Limb (tissue), 2 donors: ENCODE results near the gene CUX1.
A peak's percentile ranks its signal among the peaks of the same experiment; 100 is the strongest.

ENCODE experiments used
- DNase-seq, 2 donors: peaks; one replicate each; pipeline ENCODE4 v3.0.0-alpha.2; 2016; ENCODE audit errors: extremely low spot score in 2 of 2

Gene CUX1

DNA sequence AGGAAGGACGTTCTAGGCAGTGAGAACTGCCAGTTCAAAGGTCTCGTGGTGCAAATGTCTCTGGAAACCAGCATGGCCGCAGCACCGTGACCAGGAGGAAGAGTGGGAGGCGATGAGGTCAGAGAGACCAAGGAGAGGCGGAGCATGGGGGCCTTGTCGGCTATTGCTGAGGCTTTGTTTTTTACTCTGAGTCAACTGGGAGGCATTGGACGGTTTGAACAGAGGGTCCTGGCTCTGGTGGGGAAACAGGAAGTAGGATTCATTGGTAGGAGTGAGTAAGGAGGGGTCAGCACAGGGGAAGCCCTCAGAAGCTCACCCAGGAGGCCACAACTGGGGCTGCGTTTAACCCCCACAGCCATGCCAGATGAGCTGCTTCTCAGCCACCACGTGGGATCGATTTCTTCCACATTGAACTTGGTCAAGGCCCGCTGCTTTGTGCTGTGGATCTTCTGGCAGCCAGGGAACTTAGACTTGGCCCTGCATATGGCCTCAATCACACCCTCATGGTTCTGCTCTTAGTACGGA lies 447.0 kb downstream of the CUX1 start:
- no peak for DNase-seq

DNA sequence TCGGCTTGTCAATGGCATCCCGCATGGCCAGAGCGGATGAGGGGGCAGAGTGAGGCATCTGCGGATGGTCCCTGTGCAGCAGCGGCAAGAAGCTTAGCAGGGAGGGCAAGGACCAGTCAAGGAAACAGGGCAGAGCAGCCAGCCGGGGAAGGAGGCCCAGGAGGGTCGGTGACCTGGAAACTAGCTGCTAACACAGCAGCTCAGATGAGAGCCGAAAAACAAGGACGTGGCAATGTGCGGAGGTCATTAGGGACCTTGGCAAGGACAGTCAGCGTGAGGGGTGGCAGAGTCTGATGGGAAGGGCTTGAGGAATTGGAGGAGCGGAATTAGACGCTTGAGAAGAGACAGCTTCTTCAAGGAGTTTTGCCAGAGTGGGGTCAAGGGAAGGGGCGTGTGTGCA lies 449.1 kb downstream of the CUX1 start:
- DNase-seq, result no peak

DNA sequence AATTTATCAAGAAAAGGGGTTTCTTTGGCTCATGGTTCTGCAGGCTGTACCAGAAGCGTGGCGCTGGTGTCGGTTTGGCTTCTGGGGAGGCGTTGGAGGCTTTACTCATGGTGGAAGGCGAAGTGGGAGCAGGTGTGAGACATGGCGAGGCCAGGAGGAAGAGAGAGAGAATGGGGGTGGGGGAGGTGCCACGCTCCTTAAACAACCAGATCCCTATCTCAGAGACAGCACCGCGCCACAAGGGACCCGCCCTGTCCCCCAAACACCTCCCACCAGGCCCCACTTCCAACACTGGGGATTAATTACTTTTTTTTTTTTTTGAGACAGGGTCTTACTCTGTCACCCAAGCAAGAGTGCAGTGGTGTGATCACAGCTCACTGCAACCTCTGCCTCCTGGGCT lies 451.2 kb downstream of the CUX1 start:
- DNase-seq, result no peak

DNA sequence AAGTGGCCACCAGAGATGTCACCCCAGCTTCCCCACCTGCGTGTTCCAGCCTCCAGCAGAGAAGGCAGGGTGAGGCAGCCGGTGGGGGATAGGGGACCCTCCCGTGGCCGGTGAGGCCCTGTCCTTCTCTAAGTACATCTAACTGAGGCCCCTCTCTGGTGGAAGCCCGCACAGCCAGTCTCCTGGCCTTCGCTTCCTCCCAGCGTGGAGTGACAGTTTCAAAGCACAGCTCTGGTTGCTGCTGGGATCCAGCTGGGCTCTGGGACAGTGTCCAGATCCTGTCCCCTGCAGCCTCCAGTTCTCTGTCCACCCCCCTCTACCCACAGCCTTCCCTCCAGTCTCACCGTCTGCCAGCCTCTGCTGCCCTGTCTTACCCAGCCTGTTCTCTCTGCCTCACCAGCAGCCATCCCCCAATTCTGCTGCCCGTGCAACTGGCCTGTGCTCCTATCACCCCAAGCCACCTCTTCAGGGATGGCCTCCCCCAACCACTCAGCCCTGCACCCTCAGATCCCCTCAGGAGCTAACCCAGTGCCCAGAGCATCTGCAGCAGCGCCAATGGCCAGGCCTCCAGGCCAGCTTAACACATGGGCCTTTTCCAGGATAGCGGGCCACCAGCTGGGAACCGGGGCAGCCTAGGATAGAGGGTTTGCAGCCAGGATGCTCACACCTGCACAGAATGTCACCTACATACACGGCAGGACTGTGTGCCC lies 452.9 kb downstream of the CUX1 start:
- DNase-seq, result peak in 1 of 2 donors; percentile 31

DNA sequence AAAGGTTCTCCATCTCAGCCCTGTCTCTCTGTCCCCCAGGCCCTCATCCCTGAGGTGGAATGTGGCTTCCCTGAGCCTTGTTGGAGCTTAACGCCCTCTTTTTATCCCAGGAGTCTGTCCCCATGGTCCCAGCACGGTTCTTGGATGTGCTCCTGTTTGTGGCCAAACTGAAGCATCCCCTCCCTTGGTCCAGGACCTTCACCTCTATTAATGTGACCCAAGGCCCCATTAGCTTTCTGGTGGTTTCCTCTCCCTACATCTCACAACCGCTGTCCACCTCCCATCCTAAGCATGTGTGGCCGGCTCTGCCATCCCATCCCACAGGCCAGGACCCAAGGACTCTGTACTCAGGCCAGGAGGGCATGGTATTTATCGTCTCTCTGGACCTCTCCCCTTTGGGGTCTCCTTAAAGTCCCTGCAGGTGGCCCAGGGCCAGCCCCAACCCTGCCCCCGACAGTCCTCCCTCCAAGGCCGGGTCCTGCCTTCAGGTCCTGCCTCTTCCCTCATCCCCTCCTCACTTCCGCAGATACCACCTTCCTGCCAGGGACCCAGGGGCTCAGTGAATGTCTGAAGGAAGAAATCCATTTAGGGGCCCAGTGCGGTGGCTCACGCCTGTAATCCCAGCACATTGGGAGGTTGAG lies 453.9 kb downstream of the CUX1 start:
- no peak for DNase-seq

DNA sequence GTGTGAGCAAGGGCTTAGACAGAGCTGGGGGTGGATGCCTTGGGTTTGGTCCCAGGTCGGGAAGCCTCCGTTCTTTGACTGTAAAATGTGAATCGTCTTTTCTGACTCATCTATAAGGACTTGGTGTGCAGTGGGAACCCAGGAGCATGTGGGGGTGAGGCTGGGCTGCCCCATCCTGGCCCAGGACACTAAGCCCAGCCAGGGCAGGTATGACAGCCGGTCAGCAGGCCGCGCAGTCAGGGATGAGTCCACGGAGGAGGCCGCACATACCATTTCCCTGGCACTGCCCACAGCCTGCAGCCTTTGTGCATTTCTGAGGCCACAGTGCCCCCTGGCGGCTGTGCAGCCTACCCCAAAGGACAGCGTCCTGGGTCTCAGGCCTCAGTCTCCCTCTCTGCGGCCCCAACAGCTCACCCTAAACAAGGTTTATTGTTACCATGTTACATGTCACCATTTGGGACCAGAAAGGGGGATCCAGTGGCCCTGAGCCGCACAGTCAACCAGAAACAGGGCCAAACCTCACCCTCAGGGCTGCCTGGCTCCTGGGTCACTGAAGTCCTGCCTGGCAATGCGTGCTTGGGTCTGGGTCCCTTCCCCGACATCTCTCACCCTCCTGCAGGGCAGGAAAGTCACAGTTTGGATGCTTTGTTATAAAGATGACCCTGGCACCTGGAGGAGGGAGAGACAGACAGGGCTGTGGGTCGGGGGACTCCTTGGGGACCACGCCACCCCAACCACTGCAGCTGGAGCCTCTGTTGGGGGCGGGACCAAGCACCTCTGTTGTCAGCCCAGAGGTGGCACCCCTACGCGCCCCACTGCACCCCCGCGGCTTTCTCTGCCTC lies 454.9 kb downstream of the CUX1 start:
- peak; percentile 52 to 87 for DNase-seq

DNA sequence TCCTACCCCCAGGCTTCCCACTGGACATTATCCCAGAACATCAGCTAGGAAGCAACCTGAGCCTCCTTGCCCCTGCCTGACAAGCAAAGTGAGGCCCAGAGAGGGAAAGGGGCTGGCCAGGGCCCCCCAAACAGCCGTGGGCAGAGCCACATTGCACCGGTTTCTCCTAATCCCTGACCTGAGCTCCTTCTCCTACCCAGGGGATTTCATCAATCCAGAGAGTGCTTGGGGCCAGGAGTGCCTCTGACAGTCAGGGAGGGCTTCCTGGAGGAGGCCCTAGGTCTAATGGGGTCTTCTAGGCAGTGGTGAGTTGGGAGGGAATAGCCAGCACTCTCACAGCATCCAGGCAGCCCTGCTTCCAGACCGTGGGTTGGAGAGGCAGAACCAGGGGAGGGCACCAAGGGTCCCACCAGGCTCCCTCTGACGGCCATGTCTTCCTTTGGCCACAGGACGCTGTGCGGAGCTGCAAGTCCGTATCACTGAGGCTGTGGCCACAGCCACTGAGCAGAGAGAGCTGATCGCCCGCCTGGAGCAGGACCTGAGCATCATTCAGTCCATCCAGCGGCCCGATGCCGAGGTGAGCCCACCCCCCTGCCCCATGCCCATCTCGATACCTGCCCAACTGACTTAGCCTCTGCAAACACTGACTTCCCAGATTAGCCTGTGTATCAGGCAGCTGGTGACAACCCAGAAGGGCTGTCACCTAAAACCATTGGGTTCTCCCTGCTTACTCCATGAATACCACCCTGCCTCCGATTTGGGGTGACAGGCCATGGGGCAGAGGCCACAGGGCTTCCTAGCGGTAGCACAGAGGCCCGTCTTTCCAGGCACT lies 455.7 kb downstream of the CUX1 start:
- DNase-seq, result no peak

DNA sequence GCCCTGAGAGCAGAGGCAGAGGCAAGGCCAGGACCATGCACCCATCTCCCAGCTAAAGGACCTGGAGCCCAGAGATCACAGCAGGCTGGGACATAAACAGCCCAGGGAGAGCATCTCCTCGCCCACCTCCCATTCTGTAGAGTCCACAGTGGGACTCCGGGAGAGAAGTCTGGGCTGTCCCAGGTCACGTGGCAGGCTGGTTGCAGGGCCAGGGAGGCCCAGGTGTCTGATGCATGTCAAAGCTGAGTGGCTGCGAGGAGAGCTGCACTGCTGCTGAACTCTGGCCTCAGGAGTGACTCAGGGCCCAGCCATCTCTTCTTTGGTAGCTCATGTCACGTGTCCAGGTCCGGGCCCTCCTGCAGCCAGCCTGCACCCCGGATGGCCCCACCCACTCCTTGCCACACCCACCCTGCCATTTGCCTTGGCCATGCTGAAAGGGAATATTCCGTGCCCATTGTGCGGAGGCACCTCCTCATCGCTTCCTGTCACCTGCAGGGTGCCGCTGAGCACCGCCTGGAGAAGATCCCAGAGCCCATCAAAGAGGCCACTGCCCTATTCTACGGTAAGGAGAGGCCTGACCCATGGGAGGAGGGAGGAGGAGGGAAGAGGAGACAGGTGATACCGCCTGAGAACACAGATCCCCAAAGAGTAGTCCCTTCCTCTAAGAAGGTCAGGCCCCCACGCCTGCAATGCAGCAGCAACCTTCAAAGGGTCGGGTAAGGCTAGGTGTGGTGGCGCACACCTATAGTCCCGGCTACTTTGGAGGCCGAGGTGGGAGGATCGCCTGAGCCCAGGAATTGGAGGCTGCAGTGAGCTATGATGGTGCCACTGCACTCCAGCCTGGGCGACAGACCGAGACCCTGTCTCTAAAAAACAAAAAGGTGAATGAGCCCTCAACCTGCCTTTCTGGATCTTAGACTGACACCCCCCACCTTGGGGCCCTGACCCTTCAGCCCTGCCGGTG lies 456.6 kb downstream of the CUX1 start:
- DNase-seq, result no peak

DNA sequence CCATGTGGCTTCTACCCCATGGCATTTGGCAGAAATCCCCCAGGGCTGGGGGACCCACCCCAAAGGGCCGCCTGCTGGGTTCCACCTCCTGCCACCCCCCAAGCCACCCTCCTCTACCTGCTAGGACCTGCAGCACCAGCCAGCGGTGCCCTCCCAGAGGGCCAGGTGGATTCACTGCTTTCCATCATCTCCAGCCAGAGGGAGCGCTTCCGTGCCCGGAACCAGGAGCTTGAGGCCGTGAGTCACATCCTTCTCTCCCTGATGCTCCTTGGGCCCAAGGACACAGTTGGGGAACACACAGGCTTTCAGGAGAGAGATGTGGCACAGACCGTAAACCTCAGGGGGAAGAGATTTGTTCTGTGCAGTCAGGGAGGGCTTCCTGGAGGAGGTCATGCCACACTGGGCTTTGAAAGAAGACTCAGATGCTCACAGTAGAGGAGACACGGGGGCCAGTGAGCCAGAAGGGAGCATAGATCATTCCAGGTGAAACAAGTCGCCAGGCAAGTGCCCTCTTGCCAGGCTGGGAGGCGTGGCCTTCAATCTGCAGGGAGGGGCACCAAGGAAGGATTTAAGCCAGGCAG lies 457.8 kb downstream of the CUX1 start:
- no peak for DNase-seq

DNA sequence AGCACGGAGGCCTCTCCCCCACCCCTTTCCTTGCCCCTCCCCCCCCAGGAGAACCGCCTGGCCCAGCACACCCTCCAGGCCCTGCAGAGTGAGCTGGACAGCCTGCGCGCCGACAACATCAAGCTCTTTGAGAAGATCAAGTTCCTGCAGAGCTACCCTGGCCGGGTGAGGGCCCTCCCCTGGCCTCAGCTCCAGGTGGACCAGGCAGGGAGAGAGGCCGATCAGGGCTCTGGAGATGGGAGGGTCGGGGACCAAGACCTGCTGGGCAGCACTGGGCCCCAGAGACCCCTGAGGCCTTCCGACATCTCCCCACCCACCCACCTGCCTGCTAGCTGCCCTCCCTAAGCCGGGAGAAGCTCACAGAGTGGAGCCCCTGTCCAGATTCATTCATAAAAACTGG lies 460.5 kb downstream of the CUX1 start:
- no peak for DNase-seq

DNA sequence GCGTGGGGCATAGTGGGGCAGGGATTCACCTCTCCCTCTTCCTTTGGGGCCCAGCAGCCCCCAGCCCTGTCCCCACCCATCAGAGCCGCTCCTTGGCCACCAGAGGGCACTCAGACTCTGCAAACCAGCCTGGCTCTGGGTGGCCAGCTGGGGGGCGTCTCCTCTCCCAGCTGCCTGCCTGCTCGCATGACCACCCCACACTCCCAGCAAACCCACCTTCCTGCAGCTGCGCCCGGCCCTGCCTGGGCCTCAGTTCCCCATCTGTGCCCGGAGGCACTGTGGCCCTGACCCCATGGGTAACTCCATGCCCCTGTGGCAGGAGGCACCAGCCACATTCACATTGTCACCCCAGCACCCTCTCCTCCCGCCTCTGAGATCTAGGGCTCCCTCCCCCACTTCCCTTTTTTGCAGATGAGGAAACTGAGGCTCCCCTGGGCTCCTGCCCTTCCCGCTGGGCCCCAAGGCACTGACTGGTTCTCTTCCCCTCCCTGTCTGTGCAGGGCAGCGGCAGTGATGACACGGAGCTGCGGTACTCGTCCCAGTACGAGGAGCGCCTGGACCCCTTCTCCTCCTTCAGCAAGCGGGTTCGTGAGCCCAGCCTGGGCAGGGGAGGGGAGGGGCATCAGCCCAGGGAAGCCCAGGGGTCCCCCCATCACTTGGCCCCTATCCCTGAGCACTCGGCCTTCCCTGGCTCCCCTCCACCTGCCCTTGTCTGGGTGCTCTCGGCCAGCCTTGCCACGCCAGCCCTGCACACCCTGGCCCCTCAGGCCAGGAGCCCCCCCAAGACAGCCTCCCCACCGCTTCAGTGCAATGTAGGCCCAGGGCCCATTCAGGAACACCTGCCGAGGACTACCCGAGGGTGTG lies 462.3 kb downstream of the CUX1 start:
- peak; percentile 65 to 85 for DNase-seq

DNA sequence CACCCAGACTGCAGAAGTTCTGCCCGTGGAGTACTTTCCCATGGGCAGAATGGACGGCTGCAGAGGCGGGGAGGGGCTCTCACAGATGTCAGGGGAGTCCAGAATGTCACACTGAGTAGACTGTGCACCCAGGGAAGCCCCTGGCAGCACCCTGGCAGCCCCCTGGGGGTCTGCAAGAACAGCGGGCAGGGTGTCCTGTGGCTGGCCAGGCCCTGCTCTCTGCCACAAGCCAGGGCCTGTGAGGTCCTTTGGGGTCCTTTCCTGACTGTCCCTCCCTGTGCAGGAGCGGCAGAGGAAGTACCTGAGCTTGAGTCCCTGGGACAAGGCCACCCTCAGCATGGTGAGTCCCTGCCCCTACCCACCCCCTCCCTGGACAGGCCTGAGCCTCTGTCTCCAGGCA lies 463.1 kb downstream of the CUX1 start:
- DNase-seq, result peak in 1 of 2 donors; percentile 29

DNA sequence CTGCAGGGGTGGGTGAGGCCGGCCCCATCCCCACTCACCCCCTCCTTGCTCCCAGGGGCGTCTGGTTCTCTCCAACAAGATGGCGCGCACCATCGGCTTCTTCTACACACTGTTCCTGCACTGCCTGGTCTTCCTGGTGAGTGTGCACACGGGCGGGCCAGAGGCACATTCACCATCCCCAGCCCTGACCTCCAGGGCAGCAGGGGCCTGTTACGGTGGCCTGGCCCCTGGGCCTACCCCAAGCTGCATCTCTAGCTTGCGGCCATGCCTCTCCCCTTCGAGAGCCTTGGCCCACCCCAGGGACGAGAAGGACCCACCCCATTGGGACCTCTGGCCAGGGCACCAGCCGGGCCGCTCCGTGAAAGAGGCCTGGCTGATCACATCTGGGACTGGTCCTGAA lies 464.4 kb downstream of the CUX1 start:
- DNase-seq, result peak in 1 of 2 donors; percentile 29

DNA sequence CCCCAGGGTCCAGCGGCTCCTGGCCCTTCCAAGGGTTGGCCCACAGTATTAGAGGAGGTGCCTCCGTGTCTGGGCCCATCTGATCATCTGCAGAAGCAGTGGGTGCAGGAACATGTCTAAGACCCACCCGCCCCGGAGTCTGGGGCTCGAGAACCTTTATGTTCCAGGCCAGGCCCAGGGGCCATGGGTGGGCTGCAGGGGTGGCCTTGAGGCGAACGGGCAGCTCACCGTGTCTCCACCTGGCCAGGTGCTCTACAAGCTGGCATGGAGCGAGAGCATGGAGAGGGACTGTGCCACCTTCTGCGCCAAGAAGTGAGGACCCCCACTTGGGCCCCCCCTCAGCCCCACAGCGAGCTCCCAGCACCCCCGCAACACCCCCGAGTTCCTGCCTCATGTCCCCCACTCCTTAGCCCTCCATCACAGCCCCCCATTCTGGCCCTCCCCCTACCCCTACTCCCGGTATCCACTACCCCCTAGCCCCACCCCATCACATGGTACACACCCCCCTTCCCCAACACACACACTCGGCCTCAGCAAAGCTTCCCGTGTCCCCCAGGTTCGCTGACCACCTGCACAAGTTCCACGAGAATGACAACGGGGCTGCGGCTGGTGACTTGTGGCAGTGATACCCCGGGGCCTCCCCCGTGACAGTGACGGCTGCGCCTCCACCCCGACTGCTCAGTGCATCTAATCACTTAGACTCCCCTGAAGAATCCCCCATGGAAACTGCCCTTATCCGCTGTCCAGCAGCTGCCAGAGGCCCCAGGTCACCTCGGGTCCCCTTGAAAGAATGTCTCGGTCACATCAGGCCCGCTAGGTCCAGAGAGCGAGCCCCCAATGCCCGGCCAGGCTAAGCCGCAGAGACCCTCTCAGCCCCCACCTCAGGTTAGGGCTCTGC lies 465.3 kb downstream of the CUX1 start:
- peak in 1 of 2 donors; percentile 27 for DNase-seq

DNA sequence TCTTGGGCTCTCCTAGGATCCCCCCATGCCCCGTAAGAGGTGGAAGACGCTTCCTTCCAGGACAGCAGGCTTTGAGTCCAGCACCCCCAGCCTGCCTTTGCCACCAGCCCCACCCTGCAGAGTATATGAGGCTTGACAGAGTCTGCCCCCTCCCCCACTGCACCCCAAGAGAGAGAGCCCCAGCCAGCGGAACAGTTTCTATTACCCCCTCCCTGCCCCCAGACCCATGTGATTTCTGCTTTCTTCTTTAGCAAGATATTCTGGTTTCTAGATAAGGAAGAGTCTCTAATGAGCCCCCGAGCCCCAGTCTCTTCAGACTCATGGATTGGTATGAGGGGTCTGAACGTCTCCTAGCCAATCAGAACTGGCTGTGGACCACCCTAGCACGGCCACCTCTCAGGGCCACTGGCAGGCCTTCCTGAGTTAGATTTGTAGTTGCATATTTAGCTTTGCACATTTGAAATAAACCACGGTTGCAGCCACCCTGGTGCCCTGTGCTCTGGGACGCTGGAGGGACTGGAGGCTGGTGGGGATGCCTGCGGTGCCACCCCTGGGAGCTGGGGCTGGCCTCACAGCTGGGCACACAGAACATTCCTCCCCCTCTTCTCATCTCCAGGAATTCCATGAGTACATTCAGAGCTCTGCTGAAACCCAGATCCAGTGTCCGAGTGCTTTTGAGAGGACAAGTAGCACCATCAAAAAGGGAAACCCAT lies 466.2 kb downstream of the CUX1 start:
- DNase-seq, result peak in 1 of 2 donors; percentile 26

DNA sequence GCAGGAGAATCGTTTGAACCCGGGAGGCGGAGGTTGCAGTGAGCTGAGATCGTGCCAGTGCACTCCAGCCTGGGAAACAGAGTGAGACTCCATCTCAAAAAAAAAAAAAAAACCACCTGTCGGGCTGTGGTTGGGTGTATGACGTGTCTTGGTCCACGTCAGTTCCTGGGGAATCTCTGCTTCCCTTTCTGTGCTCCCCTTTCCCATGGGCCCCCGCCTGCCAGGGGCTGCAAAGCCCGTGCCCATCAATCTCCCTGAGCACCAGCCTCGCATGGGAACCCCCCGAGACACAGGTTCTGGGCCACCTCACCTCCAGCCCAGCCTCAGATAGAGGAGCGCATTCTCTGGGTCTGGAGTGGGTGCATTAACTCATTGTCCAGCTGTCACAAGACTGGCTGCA lies 467.0 kb downstream of the CUX1 start:
- no peak for DNase-seq

DNA sequence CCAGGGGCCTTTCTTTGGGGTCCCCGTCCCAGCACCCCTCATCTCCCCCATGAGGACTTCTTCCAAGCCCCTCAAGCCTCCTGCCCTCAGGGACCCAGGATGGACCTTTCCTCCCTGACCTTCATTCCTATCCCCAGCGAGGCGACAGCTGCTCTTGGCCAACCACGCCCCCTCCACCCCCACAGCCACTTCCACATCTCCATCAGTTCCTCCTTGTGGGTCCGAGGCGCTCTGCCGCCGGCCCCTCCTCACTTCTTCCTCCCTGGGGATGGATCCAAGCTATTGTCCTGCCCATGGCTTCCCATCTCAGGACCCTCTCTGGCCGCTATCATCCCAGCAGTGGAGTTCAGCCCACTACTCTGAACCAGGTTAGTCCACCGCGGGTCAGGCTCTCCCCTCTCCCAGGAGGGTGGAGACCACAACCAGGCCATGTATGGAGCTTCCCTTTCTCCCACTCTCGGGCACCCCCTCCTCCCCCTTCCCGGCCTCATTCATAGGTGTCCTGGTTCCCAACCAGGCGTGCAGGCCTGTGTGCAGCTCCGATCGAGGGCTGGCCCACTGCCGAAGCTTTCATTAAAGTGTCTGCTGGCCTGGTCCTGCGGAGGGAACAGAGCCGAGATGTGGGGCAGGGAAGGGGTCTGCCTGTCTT lies 467.6 kb downstream of the CUX1 start:
- DNase-seq, result no peak
